ENCODE data around the gene ZNF76.

Gene ZNF76

GRCh38 chr6:35267897-35268296 lies 8.4 kb downstream of the ZNF76 start:
- Mint-ChIP-seq H3K4me3 (no peak overlapping the region), H3K4me1 (ENCODE audit: low read depth) (peaks cover 39% of the 10 kb centered on the region), H3K36me3 (ENCODE audit: low read depth) (peaks cover 33% of the 10 kb centered on the region), H3K27me3 (no peaks in the 10 kb centered on the region), H3K9me3 (no peaks in the 10 kb centered on the region), H3K27ac (no peak overlapping the region)
- no peak for DNase-seq

GRCh38 chr6:35272005-35272404 lies 12.5 kb downstream of the ZNF76 start:
- no peak overlapping the region for H3K4me3 Mint-ChIP-seq
- peaks cover 30% of the 10 kb centered on the region for H3K4me1 Mint-ChIP-seq (ENCODE audit: low read depth)
- DNase-seq, result no peak
- no peaks in the 10 kb centered on the region for H3K27me3 Mint-ChIP-seq
- H3K36me3 Mint-ChIP-seq (ENCODE audit: low read depth), result peaks cover 32% of the 10 kb centered on the region
- no peaks in the 10 kb centered on the region for H3K9me3 Mint-ChIP-seq
- H3K27ac Mint-ChIP-seq, result no peak overlapping the region

GRCh38 chr6:35273822-35274559 lies 14.5 kb downstream of the ZNF76 start:
- Mint-ChIP-seq H3K4me1 (ENCODE audit: low read depth) (peaks cover 22% of the 10 kb centered on the region), H3K36me3 (ENCODE audit: low read depth) (peaks cover 24% of the 10 kb centered on the region), H3K27me3 (no peaks in the 10 kb centered on the region), H3K27ac (no peak overlapping the region), H3K9me3 (no peaks in the 10 kb centered on the region), H3K4me3 (no peak overlapping the region)
- no peak for DNase-seq

GRCh38 chr6:35275744-35276260 lies 16.3 kb downstream of the ZNF76 start:
- Mint-ChIP-seq H3K36me3 (ENCODE audit: low read depth) (peaks cover 17% of the 10 kb centered on the region), H3K27ac (no peak overlapping the region), H3K27me3 (no peaks in the 10 kb centered on the region), H3K4me3 (no peak overlapping the region), H3K4me1 (ENCODE audit: low read depth) (peaks cover 22% of the 10 kb centered on the region), H3K9me3 (no peaks in the 10 kb centered on the region)
- no peak for DNase-seq

- Mint-ChIP-seq H3K4me1 (ENCODE audit: low read depth) (peaks cover 18% of the 10 kb centered on the region), H3K27ac (no peak overlapping the region), H3K9me3 (no peaks in the 10 kb centered on the region), H3K36me3 (ENCODE audit: low read depth) (peaks cover 35% of the 10 kb centered on the region), H3K4me3 (no peak overlapping the region), H3K27me3 (no peaks in the 10 kb centered on the region)
- DNase-seq, result no peak
Observed at GRCh38 chr6:35278708-35279107, 19.2 kb downstream of the ZNF76 start.

- peaks cover 4% of the 10 kb centered on the region for H3K4me1 Mint-ChIP-seq (ENCODE audit: low read depth)
- H3K36me3 Mint-ChIP-seq (ENCODE audit: low read depth), result peaks cover 47% of the 10 kb centered on the region
- H3K27me3 Mint-ChIP-seq, result no peaks in the 10 kb centered on the region
- H3K9me3 Mint-ChIP-seq, result no peaks in the 10 kb centered on the region
- peak overlapping the region; percentile 16 for H3K27ac Mint-ChIP-seq
- H3K4me3 Mint-ChIP-seq, result no peak overlapping the region
- DNase-seq, result no peak
Observed at GRCh38 chr6:35280903-35281302, 21.4 kb downstream of the ZNF76 start.

GRCh38 chr6:35282472-35282871 lies 22.9 kb downstream of the ZNF76 start:
- no peak for DNase-seq
- Mint-ChIP-seq H3K27me3 (no peaks in the 10 kb centered on the region), H3K36me3 (ENCODE audit: low read depth) (peaks cover 62% of the 10 kb centered on the region), H3K4me3 (no peak overlapping the region), H3K27ac (no peak overlapping the region), H3K9me3 (no peaks in the 10 kb centered on the region), H3K4me1 (ENCODE audit: low read depth) (peaks cover 2% of the 10 kb centered on the region)

- no peak overlapping the region for H3K4me3 Mint-ChIP-seq
- DNase-seq, result no peak
- H3K4me1 Mint-ChIP-seq (ENCODE audit: low read depth), result peaks cover under 1% of the 10 kb centered on the region
- H3K27me3 Mint-ChIP-seq, result no peaks in the 10 kb centered on the region
- H3K9me3 Mint-ChIP-seq, result no peaks in the 10 kb centered on the region
- H3K36me3 Mint-ChIP-seq (ENCODE audit: low read depth), result peaks cover 70% of the 10 kb centered on the region
- peak overlapping the region; percentile 50 for H3K27ac Mint-ChIP-seq
Observed at GRCh38 chr6:35283361-35283760, 23.8 kb downstream of the ZNF76 start.

- H3K27ac Mint-ChIP-seq, result no peak overlapping the region
Observed at GRCh38 chr6:35287671-35288396, 28.3 kb downstream of the ZNF76 start.

GRCh38 chr6:35288834-35289233 lies 29.3 kb downstream of the ZNF76 start:
- Mint-ChIP-seq H3K9me3 (no peaks in the 10 kb centered on the region), H3K36me3 (ENCODE audit: low read depth) (peaks cover 89% of the 10 kb centered on the region), H3K27ac (peak overlapping the region; percentile 35), H3K4me1 (ENCODE audit: low read depth) (no peaks in the 10 kb centered on the region), H3K4me3 (no peak overlapping the region), H3K27me3 (no peaks in the 10 kb centered on the region)
- no peak for DNase-seq

More at GRCh38 chr6:35287671-35288396, 28.3 kb downstream of the ZNF76 start:
- Mint-ChIP-seq H3K9me3 (no peaks in the 10 kb centered on the region), H3K27me3 (no peaks in the 10 kb centered on the region), H3K4me3 (no peak overlapping the region), H3K36me3 (ENCODE audit: low read depth) (peaks cover 91% of the 10 kb centered on the region), H3K4me1 (ENCODE audit: low read depth) (no peaks in the 10 kb centered on the region)
- no peak for DNase-seq

- H3K27ac Mint-ChIP-seq, result no peak overlapping the region
- no peak for DNase-seq
- no peaks in the 10 kb centered on the region for H3K4me1 Mint-ChIP-seq (ENCODE audit: low read depth)
- no peak overlapping the region for H3K4me3 Mint-ChIP-seq
- H3K27me3 Mint-ChIP-seq, result no peaks in the 10 kb centered on the region
- H3K36me3 Mint-ChIP-seq (ENCODE audit: low read depth), result peaks cover 93% of the 10 kb centered on the region
- H3K9me3 Mint-ChIP-seq, result no peaks in the 10 kb centered on the region
Observed at GRCh38 chr6:35291491-35291890, 32.0 kb downstream of the ZNF76 start.

GRCh38 chr6:35292494-35292893 lies 33.0 kb downstream of the ZNF76 start:
- peaks cover 6% of the 10 kb centered on the region for H3K4me1 Mint-ChIP-seq (ENCODE audit: low read depth)
- DNase-seq, result no peak
- no peak overlapping the region for H3K27ac Mint-ChIP-seq
- peaks cover 86% of the 10 kb centered on the region for H3K36me3 Mint-ChIP-seq (ENCODE audit: low read depth)
- no peak overlapping the region for H3K4me3 Mint-ChIP-seq
- H3K9me3 Mint-ChIP-seq, result no peaks in the 10 kb centered on the region
- H3K27me3 Mint-ChIP-seq, result no peaks in the 10 kb centered on the region

GRCh38 chr6:35293681-35294080 lies 34.1 kb downstream of the ZNF76 start:
- Mint-ChIP-seq H3K36me3 (ENCODE audit: low read depth) (peaks cover 81% of the 10 kb centered on the region), H3K27ac (no peak overlapping the region), H3K4me1 (ENCODE audit: low read depth) (peaks cover 8% of the 10 kb centered on the region), H3K27me3 (no peaks in the 10 kb centered on the region), H3K9me3 (no peaks in the 10 kb centered on the region), H3K4me3 (no peak overlapping the region)
- DNase-seq, result no peak

- no peaks in the 10 kb centered on the region for H3K9me3 Mint-ChIP-seq
- peak; percentile 64 for DNase-seq
- H3K4me3 Mint-ChIP-seq, result no peak overlapping the region
- peaks cover 15% of the 10 kb centered on the region for H3K4me1 Mint-ChIP-seq (ENCODE audit: low read depth)
- H3K27me3 Mint-ChIP-seq, result no peaks in the 10 kb centered on the region
- H3K27ac Mint-ChIP-seq, result peak overlapping the region; percentile 12
- peaks cover 78% of the 10 kb centered on the region for H3K36me3 Mint-ChIP-seq (ENCODE audit: low read depth)
Observed at GRCh38 chr6:35294308-35294945, 34.9 kb downstream of the ZNF76 start.

- H3K9me3 Mint-ChIP-seq, result no peaks in the 10 kb centered on the region
- peaks cover 21% of the 10 kb centered on the region for H3K4me1 Mint-ChIP-seq (ENCODE audit: low read depth)
- no peak overlapping the region for H3K4me3 Mint-ChIP-seq
- H3K27ac Mint-ChIP-seq, result no peak overlapping the region
- no peaks in the 10 kb centered on the region for H3K27me3 Mint-ChIP-seq
- peaks cover 80% of the 10 kb centered on the region for H3K36me3 Mint-ChIP-seq (ENCODE audit: low read depth)
- DNase-seq, result no peak
Observed at GRCh38 chr6:35295036-35295435, 35.5 kb downstream of the ZNF76 start.

All from activated T-cell treated with anti-CD3 and anti-CD28 coated beads, Interleukin-2, amount 50 U/mL, for 24 hours (primary cell).